Activated T-helper 1 cell treated with anti-CD3 and anti-CD28 coated beads, Interleukin-12 subunit alpha, Interleukin-12 subunit beta, Interleukin-2, Interleukin-4 antibody, amounts not matched to agents 30 ng/mL and 10 ng/mL and 1 ng/mL, durations not matched to agents 14 hours and 24 hours and 36 hours (primary cell): ENCODE results near the gene KCNAB1. TPM values are rescaled to one million over a fixed set of nuclear protein-coding genes. Genes with fewer than 3 reads are reported as not detected.
"Not testable (repeated sequence)": the region's sequence is repeated elsewhere in the genome, so short reads cannot be mapped to it uniquely, and the experiment has no call there.

Experiments
- DNase-seq: peaks from one replicate; pipeline ENCODE4 v3.0.0; 2021; ENCODE audit warnings: low spot score
- H3K27ac Mint-ChIP-seq: one replicate; pipeline ENCODE4 v1.8.0; 2021; ENCODE audit warnings: mild to moderate bottlenecking, mixed read lengths
- H3K27me3 Mint-ChIP-seq: one replicate; pipeline ENCODE4 v1.8.0; 2022; ENCODE audit warnings: mild to moderate bottlenecking, moderate library complexity, mixed read lengths; ENCODE audit not compliant: insufficient read depth
- H3K36me3 Mint-ChIP-seq: one replicate; pipeline ENCODE4 v1.8.0; 2021; ENCODE audit warnings: low read depth, mixed read lengths
- H3K4me1 Mint-ChIP-seq: one replicate; pipeline ENCODE4 v1.8.0; 2021; ENCODE audit warnings: low read depth, mixed read lengths
- H3K4me3 Mint-ChIP-seq: one replicate; pipeline ENCODE4 v1.8.0; 2021; ENCODE audit warnings: mild to moderate bottlenecking, moderate library complexity, mixed read lengths
- H3K9me3 Mint-ChIP-seq: one replicate; pipeline ENCODE4 v1.8.0; 2021; ENCODE audit warnings: mixed read lengths
- intact Hi-C: fragments of 100-400 bp; cut with micrococcal nuclease; formaldehyde crosslinking; loops from one replicate; pipeline ENCODE4 v1.15.1; 2024
- total RNA-seq: library from RNA; stranded (reverse); gene quantifications from 2 replicates; pipeline ENCODE4 v1.2.3, GENCODE V29; 2022

Gene KCNAB1
- total RNA-seq, 1 donor from 2014 or later: not detected

- Mint-ChIP-seq H3K27me3 (peaks cover 5% of the 10 kb centered on the region), H3K4me1 (peaks cover 10% of the 10 kb centered on the region), H3K4me3 (no peak overlapping the region), H3K27ac (no peak overlapping the region), H3K9me3 (no peaks in the 10 kb centered on the region), H3K36me3 (no peaks in the 10 kb centered on the region)
- no peak for DNase-seq
- intact Hi-C loops: no loop called here
These were observed 443.7 kb downstream of the KCNAB1 start for GRCh38 chr3:156563900-156564682.

GRCh38 chr3:156569016-156569415, 448.6 kb downstream of the KCNAB1 start:
- H3K27me3 Mint-ChIP-seq: peaks cover 16% of the 10 kb centered on the region
- H3K9me3 Mint-ChIP-seq, DNase-seq, intact Hi-C loops, H3K4me1 Mint-ChIP-seq, H3K27ac Mint-ChIP-seq, H3K4me3 Mint-ChIP-seq, H3K36me3 Mint-ChIP-seq: not testable (repeated sequence)

- H3K27me3 Mint-ChIP-seq: peaks cover 24% of the 10 kb centered on the region
- DNase-seq, H3K4me1 Mint-ChIP-seq, H3K9me3 Mint-ChIP-seq, intact Hi-C loops, H3K36me3 Mint-ChIP-seq, H3K4me3 Mint-ChIP-seq, H3K27ac Mint-ChIP-seq: not testable (repeated sequence)
These were observed 449.5 kb downstream of the KCNAB1 start for GRCh38 chr3:156569881-156570280.

GRCh38 chr3:156575641-156576040, 455.3 kb downstream of the KCNAB1 start:
- DNase-seq: no peak
- H3K27ac Mint-ChIP-seq: no peak overlapping the region
- no peaks in the 10 kb centered on the region for H3K9me3 Mint-ChIP-seq
- H3K36me3 Mint-ChIP-seq: no peaks in the 10 kb centered on the region
- peaks cover 46% of the 10 kb centered on the region for H3K27me3 Mint-ChIP-seq
- H3K4me1 Mint-ChIP-seq: no peaks in the 10 kb centered on the region
- intact Hi-C loops: no loop called here
- H3K4me3 Mint-ChIP-seq: no peak overlapping the region

GRCh38 chr3:156576051-156576450, 455.7 kb downstream of the KCNAB1 start:
- Mint-ChIP-seq H3K9me3 (no peaks in the 10 kb centered on the region), H3K27ac (no peak overlapping the region), H3K36me3 (no peaks in the 10 kb centered on the region), H3K4me1 (no peaks in the 10 kb centered on the region), H3K27me3 (peaks cover 46% of the 10 kb centered on the region), H3K4me3 (no peak overlapping the region)
- intact Hi-C loops: no loop called here
- DNase-seq: no peak

- no peak overlapping the region for H3K4me3 Mint-ChIP-seq
- H3K27me3 Mint-ChIP-seq: peaks cover 45% of the 10 kb centered on the region
- no peak for DNase-seq
- H3K36me3 Mint-ChIP-seq: no peaks in the 10 kb centered on the region
- intact Hi-C loops: no loop called here
- no peaks in the 10 kb centered on the region for H3K4me1 Mint-ChIP-seq
- H3K9me3 Mint-ChIP-seq: no peaks in the 10 kb centered on the region
- H3K27ac Mint-ChIP-seq: no peak overlapping the region
These were observed 456.4 kb downstream of the KCNAB1 start for GRCh38 chr3:156576651-156577348.

GRCh38 chr3:156577736-156578135, 457.4 kb downstream of the KCNAB1 start:
- intact Hi-C loops: no loop called here
- Mint-ChIP-seq H3K27me3 (peaks cover 46% of the 10 kb centered on the region), H3K36me3 (no peaks in the 10 kb centered on the region), H3K4me1 (peaks cover 4% of the 10 kb centered on the region), H3K27ac (no peak overlapping the region), H3K9me3 (no peaks in the 10 kb centered on the region), H3K4me3 (no peak overlapping the region)
- no peak for DNase-seq

- no peak for DNase-seq
- H3K36me3 Mint-ChIP-seq: no peaks in the 10 kb centered on the region
- H3K9me3 Mint-ChIP-seq: no peaks in the 10 kb centered on the region
- no peak overlapping the region for H3K27ac Mint-ChIP-seq
- no peak overlapping the region for H3K4me3 Mint-ChIP-seq
- peaks cover 14% of the 10 kb centered on the region for H3K4me1 Mint-ChIP-seq
- peaks cover 33% of the 10 kb centered on the region for H3K27me3 Mint-ChIP-seq
- intact Hi-C loops: no loop called here
These were observed 459.1 kb downstream of the KCNAB1 start for GRCh38 chr3:156579427-156579851.

- intact Hi-C loops: no loop called here
- no peaks in the 10 kb centered on the region for H3K36me3 Mint-ChIP-seq
- H3K9me3 Mint-ChIP-seq: no peaks in the 10 kb centered on the region
- H3K4me3 Mint-ChIP-seq: no peak overlapping the region
- H3K27me3 Mint-ChIP-seq: peaks cover 19% of the 10 kb centered on the region
- no peak overlapping the region for H3K27ac Mint-ChIP-seq
- H3K4me1 Mint-ChIP-seq: peaks cover 14% of the 10 kb centered on the region
- DNase-seq: no peak
These were observed 460.7 kb downstream of the KCNAB1 start for GRCh38 chr3:156581033-156581432.

GRCh38 chr3:156581954-156582353, 461.6 kb downstream of the KCNAB1 start:
- intact Hi-C loops: no loop called here
- peaks cover 14% of the 10 kb centered on the region for H3K4me1 Mint-ChIP-seq
- no peak overlapping the region for H3K27ac Mint-ChIP-seq
- no peak for DNase-seq
- no peaks in the 10 kb centered on the region for H3K9me3 Mint-ChIP-seq
- no peak overlapping the region for H3K4me3 Mint-ChIP-seq
- H3K27me3 Mint-ChIP-seq: peaks cover 13% of the 10 kb centered on the region
- H3K36me3 Mint-ChIP-seq: no peaks in the 10 kb centered on the region

GRCh38 chr3:156582532-156583183, 462.3 kb downstream of the KCNAB1 start:
- intact Hi-C loops: no loop called here
- H3K36me3 Mint-ChIP-seq: no peaks in the 10 kb centered on the region
- H3K27me3 Mint-ChIP-seq: peaks cover 10% of the 10 kb centered on the region
- no peak overlapping the region for H3K27ac Mint-ChIP-seq
- H3K9me3 Mint-ChIP-seq: no peaks in the 10 kb centered on the region
- DNase-seq: no peak
- H3K4me1 Mint-ChIP-seq: peaks cover 14% of the 10 kb centered on the region
- H3K4me3 Mint-ChIP-seq: no peak overlapping the region

GRCh38 chr3:156583469-156583868, 463.1 kb downstream of the KCNAB1 start:
- Mint-ChIP-seq H3K27me3 (peaks cover 10% of the 10 kb centered on the region), H3K36me3 (no peaks in the 10 kb centered on the region), H3K9me3 (no peaks in the 10 kb centered on the region), H3K27ac (no peak overlapping the region), H3K4me1 (peaks cover 14% of the 10 kb centered on the region), H3K4me3 (no peak overlapping the region)
- intact Hi-C loops: no loop called here
- no peak for DNase-seq
